Activated CD8-positive, alpha-beta memory T cell treated with anti-CD3 and anti-CD28 coated beads, Interleukin-2, amount 50 U/mL, for 4 hours (primary cell): ENCODE measurements around the gene NSMCE1.
"Not testable (repeated sequence)": the region's sequence is repeated elsewhere in the genome, so short reads cannot be mapped to it uniquely, and the experiment has no call there.

Experiments used
- DNase-seq: peaks from one replicate; pipeline ENCODE4 v3.0.0-alpha.2; 2020

The NSMCE1 gene

GRCh38 chr16:27269300-27270150 is 953 bp upstream of the NSMCE1 start:
- no peak for DNase-seq

- no peak for DNase-seq
Observed at GRCh38 chr16:27267037-27267677, 1.4 kb downstream of the NSMCE1 start.

DNA sequence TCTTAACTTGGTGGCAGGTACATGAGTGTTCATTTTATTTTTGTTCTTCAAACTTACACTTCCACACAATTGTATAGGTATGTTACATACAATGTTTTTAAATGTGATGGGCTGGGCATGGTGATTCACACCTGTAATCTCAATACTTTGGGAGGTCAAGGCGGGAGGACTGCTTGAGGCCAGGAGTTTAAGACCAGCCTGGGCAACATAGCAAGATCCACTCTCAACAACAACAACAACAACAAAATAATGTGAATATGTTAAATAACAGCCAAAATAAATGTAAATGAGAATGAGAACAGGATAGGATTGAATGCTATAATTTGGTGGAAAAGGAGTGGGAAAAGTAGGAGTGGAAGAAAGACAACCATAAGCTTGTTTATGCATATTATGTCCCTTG is 2.6 kb downstream of the NSMCE1 start:
- no peak for DNase-seq

- no peak for DNase-seq
Observed at GRCh38 chr16:27264151-27264550, 4.4 kb downstream of the NSMCE1 start.

DNA sequence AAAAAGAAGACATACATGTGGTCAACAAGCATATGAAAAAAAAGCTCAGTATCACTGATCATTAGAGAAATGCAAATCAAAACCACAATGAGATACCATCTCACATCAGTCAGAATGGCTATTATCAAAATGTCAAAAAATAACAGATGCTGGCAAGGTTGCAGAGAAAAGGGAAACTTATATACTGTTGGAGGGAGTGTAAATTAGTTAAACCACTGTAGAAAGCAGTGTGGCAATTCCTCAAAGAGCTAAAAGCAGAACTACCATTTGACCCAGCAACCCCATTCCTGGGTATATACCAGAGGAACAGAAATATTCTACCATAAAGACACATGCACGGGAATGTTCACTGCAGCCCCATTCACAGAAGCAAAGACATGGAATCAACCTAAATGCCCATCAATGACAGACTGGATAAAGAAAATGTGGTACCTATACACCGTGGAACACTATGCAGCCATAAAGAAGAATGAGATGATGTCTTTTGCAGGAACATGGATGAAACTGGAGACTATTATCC is 5.6 kb downstream of the NSMCE1 start:
- DNase-seq = not testable (repeated sequence)

DNA sequence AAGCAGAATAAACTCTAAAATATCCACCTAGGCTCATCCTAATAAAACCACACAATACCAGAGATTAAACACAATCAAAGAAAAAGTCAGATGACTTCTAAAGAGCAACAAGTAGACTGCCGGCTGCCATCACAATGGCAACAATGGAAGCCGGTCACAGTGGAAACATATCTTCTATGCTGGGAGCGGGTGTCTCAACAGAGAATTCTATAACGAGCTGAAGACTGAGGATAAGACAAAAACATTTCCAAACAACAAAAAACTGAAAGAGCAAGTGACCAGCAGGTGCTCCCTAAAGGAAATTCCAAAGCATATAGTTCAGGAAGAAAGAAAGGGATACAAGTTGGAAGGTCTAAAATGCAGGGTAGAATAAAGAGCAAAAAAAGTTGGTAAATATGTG is 8.9 kb downstream of the NSMCE1 start:
- no peak for DNase-seq

DNA sequence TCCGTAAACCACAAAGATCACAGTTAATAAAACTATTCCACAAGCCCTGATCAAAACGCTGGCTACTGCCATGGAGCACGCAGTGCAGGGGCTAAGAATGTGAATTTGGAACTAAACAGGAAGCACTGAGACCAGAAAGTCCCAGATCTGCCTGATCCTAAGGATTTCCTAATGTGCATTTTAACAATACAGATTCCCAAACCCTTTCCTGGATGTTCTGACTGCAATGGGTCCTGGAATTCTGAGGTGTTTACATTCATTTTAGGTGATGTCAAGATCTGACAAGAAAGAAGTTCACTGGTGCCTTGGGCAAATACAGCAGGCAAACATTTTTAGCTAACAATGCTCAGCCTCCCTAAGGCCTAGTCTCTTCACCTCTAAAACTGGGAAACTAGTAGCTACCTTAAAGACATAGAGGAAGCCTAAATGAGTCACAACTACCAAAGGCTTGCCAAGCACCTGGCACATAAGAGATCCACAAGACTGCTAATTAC is 10.3 kb downstream of the NSMCE1 start:
- no peak for DNase-seq

GRCh38 chr16:27257271-27257670 is 11.3 kb downstream of the NSMCE1 start:
- DNase-seq = no peak

DNA sequence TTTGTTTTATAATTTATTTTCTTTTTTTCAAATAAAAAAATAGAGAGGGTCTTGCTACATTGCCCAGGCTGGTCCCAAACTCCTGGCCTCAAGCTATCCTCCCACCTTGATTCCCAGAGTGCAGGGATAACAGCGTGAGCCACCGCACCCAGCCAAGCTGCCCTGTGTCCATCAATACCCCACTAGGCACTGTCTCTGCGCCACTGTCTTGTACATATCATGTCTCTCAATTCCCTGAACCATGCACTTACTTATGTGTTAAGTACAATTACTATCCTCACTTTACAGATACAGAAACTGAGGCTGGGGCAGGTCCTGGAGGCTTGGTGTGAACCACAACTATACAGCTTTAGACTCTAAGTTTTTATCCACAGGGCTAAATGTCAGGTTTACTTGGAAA is 11.7 kb downstream of the NSMCE1 start:
- DNase-seq = no peak

DNA sequence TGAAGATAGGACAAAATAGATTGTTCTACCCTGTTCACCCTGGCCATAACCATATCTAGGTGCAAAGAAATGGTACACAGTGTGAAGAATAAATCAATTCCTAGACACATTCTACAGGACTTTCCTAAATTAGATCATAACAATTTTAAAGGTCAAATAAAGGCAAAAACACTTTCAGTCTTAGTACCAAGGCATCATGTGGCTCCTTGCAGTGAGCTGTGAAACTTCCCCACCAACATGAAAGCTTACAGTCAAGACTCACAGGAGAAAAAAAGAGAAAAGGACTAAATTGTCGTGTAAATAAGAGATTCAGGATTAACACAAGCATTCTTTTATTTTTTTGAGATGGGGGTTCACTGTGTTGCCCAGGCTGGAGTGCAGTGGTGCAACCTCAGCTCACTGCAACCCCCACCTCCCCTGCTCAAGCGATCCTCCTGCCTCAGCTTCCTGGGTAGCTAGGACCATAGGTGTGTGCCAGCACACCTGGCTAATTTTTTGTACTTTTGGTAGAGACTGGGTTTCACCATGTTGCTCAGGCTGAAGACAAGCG is 14.2 kb downstream of the NSMCE1 start:
- DNase-seq = no peak

DNA sequence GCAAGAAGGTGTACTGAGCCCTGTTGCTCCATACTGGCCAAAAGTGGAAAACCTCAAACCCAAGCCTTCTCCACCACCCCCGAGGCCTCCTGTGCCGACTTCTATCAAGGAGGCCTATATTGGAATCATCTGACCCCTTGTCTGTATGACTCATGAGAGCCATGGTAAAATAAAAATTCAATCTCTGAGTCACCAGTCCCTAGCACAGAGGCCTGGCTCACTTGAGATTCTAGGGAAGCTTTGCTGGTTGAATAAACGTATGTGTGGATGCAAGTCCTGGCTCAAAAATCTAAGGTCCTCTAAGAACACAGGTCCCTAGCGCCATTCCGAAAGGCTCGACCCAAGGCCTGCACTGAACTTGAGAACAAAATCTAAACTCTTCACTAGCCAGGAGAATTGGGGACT is 15.0 kb downstream of the NSMCE1 start:
- DNase-seq = no peak

GRCh38 chr16:27252206-27252585 is 16.4 kb downstream of the NSMCE1 start:
- no peak for DNase-seq

DNA sequence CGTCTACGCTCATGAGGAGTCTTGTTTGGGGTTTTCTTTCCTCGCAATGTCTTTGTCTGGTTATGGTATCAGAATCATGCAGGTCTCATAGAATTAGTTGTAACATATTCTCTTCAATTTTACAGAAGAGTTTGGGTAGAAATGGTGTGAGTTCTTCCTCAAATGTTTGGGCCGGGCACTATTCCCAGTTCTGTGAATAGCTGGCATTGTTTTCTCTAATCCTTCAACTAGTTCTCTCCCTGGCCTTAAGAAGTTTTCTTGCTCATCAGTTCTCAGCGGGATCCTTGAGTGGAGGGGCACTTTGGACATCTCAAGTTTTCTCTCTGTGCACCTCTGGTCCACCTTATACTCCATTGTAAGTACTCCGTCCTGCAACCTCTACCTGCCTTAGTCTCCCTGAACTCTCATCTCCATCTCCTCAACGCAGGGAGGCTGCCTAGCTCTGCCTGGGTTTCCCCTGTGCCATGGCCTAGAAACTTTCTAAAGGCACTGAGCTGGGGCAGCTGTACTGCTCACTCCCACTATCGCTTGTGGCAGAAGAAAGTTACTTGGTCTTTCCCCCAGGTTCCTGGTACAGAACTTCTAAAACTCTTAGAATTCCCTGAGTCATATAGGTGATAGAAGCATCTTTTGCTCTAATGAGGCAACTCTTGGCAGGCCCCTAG is 16.9 kb downstream of the NSMCE1 start:
- DNase-seq = no peak

GRCh38 chr16:27248886-27249285 is 19.7 kb downstream of the NSMCE1 start:
- DNase-seq = not testable (repeated sequence)

DNA sequence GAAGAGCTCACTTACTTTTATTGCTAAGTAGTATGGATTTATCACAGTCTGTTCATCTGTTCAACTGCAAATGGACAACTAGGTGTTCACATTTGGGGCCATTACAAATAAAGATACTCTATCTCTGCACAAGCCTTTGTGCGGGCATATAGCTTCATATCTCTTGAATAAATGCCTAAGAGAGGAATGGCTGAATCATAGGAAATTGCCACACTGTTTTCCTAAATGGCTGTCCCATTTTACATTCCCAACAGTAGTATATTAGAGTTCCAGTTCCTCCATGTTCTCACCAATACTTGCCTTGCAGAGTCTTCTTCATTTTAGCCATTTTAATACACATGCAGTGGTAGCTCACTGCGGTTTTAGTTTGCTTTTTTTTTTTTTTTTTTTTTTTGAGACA is 20.5 kb downstream of the NSMCE1 start:
- no peak for DNase-seq

GRCh38 chr16:27247076-27247475 is 21.5 kb downstream of the NSMCE1 start:
- not testable (repeated sequence) for DNase-seq

DNA sequence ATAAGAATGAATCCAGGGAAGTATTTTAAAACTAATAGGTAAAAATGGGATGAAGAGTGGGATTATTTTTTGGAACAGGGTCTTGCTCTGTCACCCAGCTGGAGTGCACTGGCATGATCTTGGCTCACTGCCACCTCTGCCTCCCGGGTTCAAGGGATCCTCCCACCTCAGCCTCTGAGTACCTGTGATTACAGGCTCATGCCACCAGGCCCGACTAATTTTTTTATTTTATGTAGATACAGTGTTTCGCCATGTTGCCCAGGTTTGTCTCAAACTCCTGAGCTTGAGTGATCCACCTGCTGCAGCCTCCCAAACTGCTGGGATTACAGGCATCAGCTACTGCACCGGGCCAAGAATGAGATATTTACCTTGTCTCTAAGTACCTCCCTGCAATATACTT is 22.1 kb downstream of the NSMCE1 start:
- DNase-seq = no peak

- no peak for DNase-seq
Observed at GRCh38 chr16:27245276-27246172, 23.0 kb downstream of the NSMCE1 start.

DNA sequence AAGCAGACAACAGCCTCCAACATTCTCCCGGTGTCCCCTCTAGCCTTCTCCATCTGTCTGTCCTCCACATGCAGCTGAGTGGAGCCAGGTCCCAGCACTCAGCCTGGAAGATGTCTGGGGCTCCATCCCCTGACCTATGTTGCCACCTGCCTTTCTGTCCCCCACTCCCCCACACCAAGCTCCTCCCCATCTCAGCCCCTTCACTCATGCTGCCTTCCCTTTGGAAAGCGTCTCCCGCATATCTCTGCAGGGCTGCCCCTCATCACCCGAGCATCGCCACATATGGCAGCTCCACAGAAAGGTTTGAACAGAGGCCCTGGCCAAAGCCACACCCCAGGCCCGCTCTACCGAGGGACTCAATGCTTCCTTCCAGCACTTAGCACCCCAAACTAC is 24.2 kb downstream of the NSMCE1 start:
- peak; percentile 3 for DNase-seq

DNA sequence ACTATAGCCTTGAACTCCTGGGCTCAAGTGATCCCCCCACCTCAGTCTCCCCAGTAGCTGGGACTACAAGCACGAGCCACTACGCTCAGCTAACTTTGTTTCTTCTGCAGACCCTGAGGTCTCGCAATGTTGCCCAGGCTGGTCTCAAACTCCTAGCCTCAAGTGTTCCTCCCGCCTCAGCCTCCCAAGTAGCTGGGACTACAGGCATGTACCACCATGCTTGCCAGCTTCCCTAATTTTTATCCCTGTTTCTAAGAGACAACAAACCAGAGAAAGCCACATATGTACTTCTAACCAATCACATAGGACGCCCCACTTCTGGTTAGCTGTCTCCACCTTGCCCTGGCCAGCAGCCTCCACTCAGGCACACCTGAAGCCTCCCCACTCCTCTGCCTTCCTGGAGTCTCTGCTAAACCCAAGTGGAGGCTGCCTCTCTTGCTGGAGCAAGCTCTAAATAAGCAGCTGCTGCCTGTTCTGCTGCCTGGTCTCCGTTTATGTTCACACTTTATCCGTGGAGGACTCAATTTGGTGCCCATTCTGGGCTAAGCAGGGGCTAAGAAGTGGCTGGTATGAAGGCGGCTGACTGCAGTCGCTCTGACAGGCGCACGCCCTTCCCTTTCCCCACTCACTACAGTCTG is 24.7 kb downstream of the NSMCE1 start:
- DNase-seq = peak; percentile 7

DNA sequence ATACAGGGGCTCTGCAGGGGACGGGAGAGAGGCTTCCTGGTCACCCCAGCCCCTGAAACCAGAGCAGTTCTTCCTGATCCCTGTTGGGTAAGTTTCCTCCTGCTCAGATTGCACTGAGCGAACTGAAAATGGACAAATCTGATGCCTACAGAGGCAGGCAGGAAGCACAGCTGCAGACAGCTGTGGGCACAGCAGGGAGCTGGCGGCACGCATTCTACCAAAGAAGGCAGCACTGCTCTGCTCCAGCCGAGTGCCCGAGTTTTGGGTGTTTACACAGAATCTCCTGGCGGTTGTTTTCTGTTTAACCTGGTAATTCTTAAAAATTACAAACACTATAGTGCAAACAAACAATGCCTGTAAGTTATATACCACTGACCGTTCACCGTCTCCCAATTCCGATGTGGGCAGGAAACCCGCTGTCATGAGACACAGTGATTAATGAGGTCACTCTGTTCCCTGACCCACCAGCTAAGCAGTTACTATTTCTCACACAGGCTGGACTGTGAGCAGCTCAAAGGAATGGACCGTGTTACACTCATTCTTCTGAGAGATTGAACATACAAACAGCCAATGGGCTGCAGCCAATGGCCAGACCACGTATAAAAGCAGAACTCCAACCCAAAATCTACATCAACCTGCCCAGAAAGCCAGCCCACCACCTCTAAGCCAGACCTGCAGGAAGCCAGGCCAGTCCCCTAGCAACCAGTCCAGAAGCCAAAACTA is 25.5 kb downstream of the NSMCE1 start:
- DNase-seq = peak; percentile 18
